Activated CD4-positive, alpha-beta T cell treated with anti-CD3 and anti-CD28 coated beads, Interleukin-2, amount 50 U/mL, for 4 hours (primary cell): ENCODE measurements around the gene HMCES.
A peak's percentile ranks its signal among the peaks of the same experiment; 100 is the strongest.

Experiments used
- DNase-seq, 2 experiments: peaks; one replicate each; pipeline ENCODE4 v3.0.0-alpha.2; 2020

HMCES gene

GRCh38 chr3:129278439-129278965, at the start of gene HMCES:
HMCES (plus strand) TSS chr3:129278870; CDS start chr3:129279733, 863 bp downstream.
- peak; percentile 93 to 94 for DNase-seq

- no peak for DNase-seq
Measured at GRCh38 chr3:129228891-129229585, 49.6 kb upstream of the HMCES start.

- DNase-seq = no peak
Measured at GRCh38 chr3:129230311-129231019, 48.2 kb upstream of the HMCES start.

- DNase-seq = no peak
Measured at GRCh38 chr3:129231331-129232119, 47.1 kb upstream of the HMCES start.

GRCh38 chr3:129233538-129233937, 45.1 kb upstream of the HMCES start:
- DNase-seq = no peak

- DNase-seq = no peak
Measured at GRCh38 chr3:129234441-129234840, 44.2 kb upstream of the HMCES start.

- no peak for DNase-seq
Measured at GRCh38 chr3:129235344-129235917, 43.2 kb upstream of the HMCES start.

GRCh38 chr3:129238945-129239705, 39.5 kb upstream of the HMCES start:
- no peak for DNase-seq

- no peak for DNase-seq
Measured at GRCh38 chr3:129239991-129240390, 38.7 kb upstream of the HMCES start.

GRCh38 chr3:129240436-129240835, 38.2 kb upstream of the HMCES start:
- no peak for DNase-seq

- DNase-seq = no peak
Measured at GRCh38 chr3:129245141-129245540, 33.5 kb upstream of the HMCES start.

GRCh38 chr3:129245641-129246306, 32.9 kb upstream of the HMCES start:
- peak; percentile 58 for DNase-seq

- no peak for DNase-seq
Measured at GRCh38 chr3:129246636-129247035, 32.0 kb upstream of the HMCES start.

- DNase-seq = no peak
Measured at GRCh38 chr3:129248286-129248979, 30.2 kb upstream of the HMCES start.

- DNase-seq = peak; percentile 76 to 77
Measured at GRCh38 chr3:129249284-129250065, 29.2 kb upstream of the HMCES start, which contains the start of gene COPG1. COPG1 (plus strand) TSS chr3:129249606; CDS start chr3:129249710, 104 bp downstream.

GRCh38 chr3:129252748-129253147, 25.9 kb upstream of the HMCES start:
- no peak for DNase-seq

- no peak for DNase-seq
Measured at GRCh38 chr3:129254536-129255230, 24.0 kb upstream of the HMCES start.

GRCh38 chr3:129256270-129256669, 22.4 kb upstream of the HMCES start:
- no peak for DNase-seq

GRCh38 chr3:129257609-129258008, 21.1 kb upstream of the HMCES start:
- DNase-seq = no peak
